Osteocyte (in vitro differentiated cells): ENCODE results near the gene RPS6KC1. TPM values are rescaled to one million over a fixed set of nuclear protein-coding genes. Genes with fewer than 3 reads are reported as not detected.
"Not testable (repeated sequence)": the region's sequence is repeated elsewhere in the genome, so short reads cannot be mapped to it uniquely, and the experiment has no call there.

Experiments
- DNase-seq: peaks from one replicate; pipeline ENCODE4 v3.0.0; 2021; ENCODE audit warnings: mixed read lengths; ENCODE audit not compliant: unreplicated experiment; ENCODE audit errors: extremely low spot score
- H3K27ac Mint-ChIP-seq: one replicate; pipeline ENCODE4 v1.8.0; 2021; ENCODE audit warnings: mild to moderate bottlenecking, mixed read lengths; ENCODE audit not compliant: unreplicated experiment
- H3K27me3 Mint-ChIP-seq: one replicate; pipeline ENCODE4 v1.8.0; 2021; ENCODE audit warnings: mixed read lengths; ENCODE audit not compliant: unreplicated experiment
- H3K36me3 Mint-ChIP-seq: one replicate; pipeline ENCODE4 v1.8.0; 2021; ENCODE audit warnings: mixed read lengths; ENCODE audit not compliant: unreplicated experiment
- H3K4me1 Mint-ChIP-seq: one replicate; pipeline ENCODE4 v1.8.0; 2021; ENCODE audit warnings: mixed read lengths; ENCODE audit not compliant: unreplicated experiment
- H3K4me3 Mint-ChIP-seq: one replicate; pipeline ENCODE4 v1.8.0; 2021; ENCODE audit warnings: mild to moderate bottlenecking, moderate library complexity, mixed read lengths; ENCODE audit not compliant: unreplicated experiment
- H3K9me3 Mint-ChIP-seq: one replicate; pipeline ENCODE4 v1.8.0; 2021; ENCODE audit warnings: mixed read lengths; ENCODE audit not compliant: unreplicated experiment
- CTCF ChIP-seq: fragments of 200-600 bp; sonication (generic); IDR thresholded peaks from 2 replicates; pipeline ENCODE4 v1.5.0; 2021; ENCODE audit warnings: antibody characterized with exemption, mild to moderate bottlenecking, moderate library complexity
- total RNA-seq: library from RNA; stranded (reverse); gene quantifications from 2 replicates; pipeline ENCODE4 v1.2.1, GENCODE V29; 2021

Gene RPS6KC1
- total RNA-seq, 1 donor from 2014 or later = 19.6 TPM

GRCh38 chr1:213211201-213211600 lies 160.2 kb downstream of the RPS6KC1 start:
- Mint-ChIP-seq H3K27ac (no peak overlapping the region), H3K36me3 (peaks cover 50% of the 10 kb centered on the region), H3K27me3 (no peaks in the 10 kb centered on the region), H3K9me3 (peaks cover 10% of the 10 kb centered on the region), H3K4me3 (no peak overlapping the region), H3K4me1 (no peaks in the 10 kb centered on the region)
- no peak for DNase-seq
- TF ChIP-seq CTCF = no peak

GRCh38 chr1:213219076-213219475 lies 168.0 kb downstream of the RPS6KC1 start:
- peaks cover 14% of the 10 kb centered on the region for H3K36me3 Mint-ChIP-seq
- H3K27ac Mint-ChIP-seq, H3K4me3 Mint-ChIP-seq, DNase-seq, H3K4me1 Mint-ChIP-seq, H3K9me3 Mint-ChIP-seq, H3K27me3 Mint-ChIP-seq: not testable (repeated sequence)

- no peak for DNase-seq
- Mint-ChIP-seq H3K9me3 (no peaks in the 10 kb centered on the region), H3K4me1 (no peaks in the 10 kb centered on the region), H3K27me3 (no peaks in the 10 kb centered on the region), H3K27ac (no peak overlapping the region), H3K36me3 (no peaks in the 10 kb centered on the region), H3K4me3 (no peak overlapping the region)
- no peak for TF ChIP-seq CTCF
Measured at GRCh38 chr1:213221209-213221608, 170.2 kb downstream of the RPS6KC1 start.

GRCh38 chr1:213227458-213227857 lies 176.4 kb downstream of the RPS6KC1 start:
- H3K27me3 Mint-ChIP-seq = no peaks in the 10 kb centered on the region
- no peaks in the 10 kb centered on the region for H3K36me3 Mint-ChIP-seq
- no peaks in the 10 kb centered on the region for H3K9me3 Mint-ChIP-seq
- DNase-seq = no peak
- no peak overlapping the region for H3K27ac Mint-ChIP-seq
- TF ChIP-seq CTCF = no peak
- no peak overlapping the region for H3K4me3 Mint-ChIP-seq
- H3K4me1 Mint-ChIP-seq = peaks cover 14% of the 10 kb centered on the region

- Mint-ChIP-seq H3K9me3 (no peaks in the 10 kb centered on the region), H3K27me3 (no peaks in the 10 kb centered on the region), H3K36me3 (no peaks in the 10 kb centered on the region), H3K4me3 (no peak overlapping the region), H3K4me1 (peaks cover 15% of the 10 kb centered on the region), H3K27ac (peak overlapping the region; percentile 44)
- no peak for TF ChIP-seq CTCF
- DNase-seq = no peak
Measured at GRCh38 chr1:213231795-213232231, 180.8 kb downstream of the RPS6KC1 start.

- no peak overlapping the region for H3K4me3 Mint-ChIP-seq
- H3K4me1 Mint-ChIP-seq = peaks cover 6% of the 10 kb centered on the region
- H3K9me3 Mint-ChIP-seq = no peaks in the 10 kb centered on the region
- no peaks in the 10 kb centered on the region for H3K27me3 Mint-ChIP-seq
- no peak for DNase-seq
- peaks cover 12% of the 10 kb centered on the region for H3K36me3 Mint-ChIP-seq
- TF ChIP-seq CTCF = no peak
- H3K27ac Mint-ChIP-seq = no peak overlapping the region
Measured at GRCh38 chr1:213242883-213243282, 191.8 kb downstream of the RPS6KC1 start.
